ENCODE results near the gene PRSS36. TPM values are rescaled to one million over a fixed set of nuclear protein-coding genes. Genes with fewer than 3 reads are reported as not detected.
A peak's percentile ranks its signal among the peaks of the same experiment; 100 is the strongest.

The PRSS36 gene
- total and polyA plus RNA-seq, 9 of the 15 experiments (the other 6 are each of a cell fraction or from before 2014, with no cell fraction given): 0.09 to 1.2 (median 0.54) TPM; not detected in 2

DNA sequence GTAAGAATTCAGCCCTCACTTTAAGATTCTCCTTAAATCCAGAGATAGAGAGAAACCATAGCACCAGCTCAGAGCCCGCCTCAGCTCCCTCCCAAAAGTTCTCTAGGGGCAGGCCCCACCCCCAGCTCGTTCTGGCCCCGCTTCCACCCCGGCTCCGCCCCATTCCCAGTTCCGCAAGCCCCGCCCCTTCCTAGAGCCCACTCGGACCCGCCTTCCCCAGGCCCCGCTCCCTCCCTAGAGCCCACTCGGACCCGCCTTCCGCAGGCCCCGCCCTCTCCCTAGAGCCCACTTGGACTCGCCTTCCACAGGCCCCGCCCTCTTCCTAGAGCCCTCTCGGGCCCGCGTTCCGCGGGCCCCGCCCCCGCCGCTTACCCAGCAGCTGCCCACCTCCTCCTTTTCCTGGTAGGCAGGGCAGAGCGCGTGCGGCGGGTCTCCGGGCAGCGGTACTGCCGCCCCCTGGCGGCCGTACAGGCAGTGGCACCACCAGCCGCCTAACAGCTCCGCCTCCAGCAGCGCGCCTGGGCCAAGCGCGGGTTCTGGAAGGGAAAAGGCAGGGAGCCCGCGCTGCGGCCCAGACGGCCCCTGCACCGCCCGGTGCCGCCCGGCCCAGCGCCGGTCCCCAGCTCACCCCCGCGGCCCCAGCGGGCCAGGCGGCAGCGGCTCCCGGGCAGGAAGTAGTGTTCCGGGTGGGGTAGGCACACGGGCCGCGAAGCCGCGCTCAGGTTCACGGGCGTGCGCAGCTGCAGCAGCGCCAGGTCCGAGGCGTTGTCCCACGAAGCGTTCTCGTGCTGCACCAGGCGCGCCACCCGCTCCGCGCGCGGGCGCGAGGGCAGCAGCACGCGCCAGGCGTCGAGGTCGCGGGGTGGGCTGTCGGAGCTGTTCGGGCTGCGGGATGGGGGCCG, 7.5 kb downstream of the PRSS36 start (continued):
- TF ChIP-seq NUFIP1 (IDR thresholded peaks at IDR 0.05; ENCODE audit: partially characterized antibody) (no peak), L3MBTL2 (IDR thresholded peaks at IDR 0.05) (peak; percentile 95), ZFP36 (IDR thresholded peaks at IDR 0.05; ENCODE audit: low read depth, low read length, partially characterized antibody) (no peak), PRMT5 (CRISPR knock-in tag; IDR thresholded peaks at IDR 0.05) (no peak), RBM34 (IDR thresholded peaks at IDR 0.05; ENCODE audit: borderline replicate concordance, insufficient read depth, low read length) (no peak), SETDB1 (IDR thresholded peaks at IDR 0.05; ENCODE audit: low read length) (no peak), JUND (IDR thresholded peaks at IDR 0.05; ENCODE audit: borderline replicate concordance, low read depth, low read length) (peak; percentile 37; the same call in 1 of the 2 replicates), JUND (tag; IDR thresholded peaks at IDR 0.05; ENCODE audit: borderline replicate concordance, low read depth, low read length) (no peak; the same call in 2 of the 3 replicates), HDAC3 (IDR thresholded peaks at IDR 0.05; ENCODE audit: borderline replicate concordance, partially characterized antibody) (no peak), CEBPB (tag; IDR thresholded peaks at IDR 0.05) (no peak), RFX5 (IDR thresholded peaks at IDR 0.05; ENCODE audit: low read depth, low read length) (no peak), RBM14 (IDR thresholded peaks at IDR 0.05; ENCODE audit: borderline replicate concordance, insufficient read depth, low read depth, low read length) (no peak), RAD51 (IDR thresholded peaks at IDR 0.05; ENCODE audit: borderline replicate concordance, low read depth) (no peak), POLR2A (conservative IDR thresholded peaks at IDR 0.05) (peak; percentile 65), KDM2B (CRISPR knock-in tag; IDR thresholded peaks at IDR 0.05) (no peak), JUNB (CRISPR knock-in tag; conservative IDR thresholded peaks at IDR 0.05) (no peak)
- TF ChIP-seq, protein P1, sequence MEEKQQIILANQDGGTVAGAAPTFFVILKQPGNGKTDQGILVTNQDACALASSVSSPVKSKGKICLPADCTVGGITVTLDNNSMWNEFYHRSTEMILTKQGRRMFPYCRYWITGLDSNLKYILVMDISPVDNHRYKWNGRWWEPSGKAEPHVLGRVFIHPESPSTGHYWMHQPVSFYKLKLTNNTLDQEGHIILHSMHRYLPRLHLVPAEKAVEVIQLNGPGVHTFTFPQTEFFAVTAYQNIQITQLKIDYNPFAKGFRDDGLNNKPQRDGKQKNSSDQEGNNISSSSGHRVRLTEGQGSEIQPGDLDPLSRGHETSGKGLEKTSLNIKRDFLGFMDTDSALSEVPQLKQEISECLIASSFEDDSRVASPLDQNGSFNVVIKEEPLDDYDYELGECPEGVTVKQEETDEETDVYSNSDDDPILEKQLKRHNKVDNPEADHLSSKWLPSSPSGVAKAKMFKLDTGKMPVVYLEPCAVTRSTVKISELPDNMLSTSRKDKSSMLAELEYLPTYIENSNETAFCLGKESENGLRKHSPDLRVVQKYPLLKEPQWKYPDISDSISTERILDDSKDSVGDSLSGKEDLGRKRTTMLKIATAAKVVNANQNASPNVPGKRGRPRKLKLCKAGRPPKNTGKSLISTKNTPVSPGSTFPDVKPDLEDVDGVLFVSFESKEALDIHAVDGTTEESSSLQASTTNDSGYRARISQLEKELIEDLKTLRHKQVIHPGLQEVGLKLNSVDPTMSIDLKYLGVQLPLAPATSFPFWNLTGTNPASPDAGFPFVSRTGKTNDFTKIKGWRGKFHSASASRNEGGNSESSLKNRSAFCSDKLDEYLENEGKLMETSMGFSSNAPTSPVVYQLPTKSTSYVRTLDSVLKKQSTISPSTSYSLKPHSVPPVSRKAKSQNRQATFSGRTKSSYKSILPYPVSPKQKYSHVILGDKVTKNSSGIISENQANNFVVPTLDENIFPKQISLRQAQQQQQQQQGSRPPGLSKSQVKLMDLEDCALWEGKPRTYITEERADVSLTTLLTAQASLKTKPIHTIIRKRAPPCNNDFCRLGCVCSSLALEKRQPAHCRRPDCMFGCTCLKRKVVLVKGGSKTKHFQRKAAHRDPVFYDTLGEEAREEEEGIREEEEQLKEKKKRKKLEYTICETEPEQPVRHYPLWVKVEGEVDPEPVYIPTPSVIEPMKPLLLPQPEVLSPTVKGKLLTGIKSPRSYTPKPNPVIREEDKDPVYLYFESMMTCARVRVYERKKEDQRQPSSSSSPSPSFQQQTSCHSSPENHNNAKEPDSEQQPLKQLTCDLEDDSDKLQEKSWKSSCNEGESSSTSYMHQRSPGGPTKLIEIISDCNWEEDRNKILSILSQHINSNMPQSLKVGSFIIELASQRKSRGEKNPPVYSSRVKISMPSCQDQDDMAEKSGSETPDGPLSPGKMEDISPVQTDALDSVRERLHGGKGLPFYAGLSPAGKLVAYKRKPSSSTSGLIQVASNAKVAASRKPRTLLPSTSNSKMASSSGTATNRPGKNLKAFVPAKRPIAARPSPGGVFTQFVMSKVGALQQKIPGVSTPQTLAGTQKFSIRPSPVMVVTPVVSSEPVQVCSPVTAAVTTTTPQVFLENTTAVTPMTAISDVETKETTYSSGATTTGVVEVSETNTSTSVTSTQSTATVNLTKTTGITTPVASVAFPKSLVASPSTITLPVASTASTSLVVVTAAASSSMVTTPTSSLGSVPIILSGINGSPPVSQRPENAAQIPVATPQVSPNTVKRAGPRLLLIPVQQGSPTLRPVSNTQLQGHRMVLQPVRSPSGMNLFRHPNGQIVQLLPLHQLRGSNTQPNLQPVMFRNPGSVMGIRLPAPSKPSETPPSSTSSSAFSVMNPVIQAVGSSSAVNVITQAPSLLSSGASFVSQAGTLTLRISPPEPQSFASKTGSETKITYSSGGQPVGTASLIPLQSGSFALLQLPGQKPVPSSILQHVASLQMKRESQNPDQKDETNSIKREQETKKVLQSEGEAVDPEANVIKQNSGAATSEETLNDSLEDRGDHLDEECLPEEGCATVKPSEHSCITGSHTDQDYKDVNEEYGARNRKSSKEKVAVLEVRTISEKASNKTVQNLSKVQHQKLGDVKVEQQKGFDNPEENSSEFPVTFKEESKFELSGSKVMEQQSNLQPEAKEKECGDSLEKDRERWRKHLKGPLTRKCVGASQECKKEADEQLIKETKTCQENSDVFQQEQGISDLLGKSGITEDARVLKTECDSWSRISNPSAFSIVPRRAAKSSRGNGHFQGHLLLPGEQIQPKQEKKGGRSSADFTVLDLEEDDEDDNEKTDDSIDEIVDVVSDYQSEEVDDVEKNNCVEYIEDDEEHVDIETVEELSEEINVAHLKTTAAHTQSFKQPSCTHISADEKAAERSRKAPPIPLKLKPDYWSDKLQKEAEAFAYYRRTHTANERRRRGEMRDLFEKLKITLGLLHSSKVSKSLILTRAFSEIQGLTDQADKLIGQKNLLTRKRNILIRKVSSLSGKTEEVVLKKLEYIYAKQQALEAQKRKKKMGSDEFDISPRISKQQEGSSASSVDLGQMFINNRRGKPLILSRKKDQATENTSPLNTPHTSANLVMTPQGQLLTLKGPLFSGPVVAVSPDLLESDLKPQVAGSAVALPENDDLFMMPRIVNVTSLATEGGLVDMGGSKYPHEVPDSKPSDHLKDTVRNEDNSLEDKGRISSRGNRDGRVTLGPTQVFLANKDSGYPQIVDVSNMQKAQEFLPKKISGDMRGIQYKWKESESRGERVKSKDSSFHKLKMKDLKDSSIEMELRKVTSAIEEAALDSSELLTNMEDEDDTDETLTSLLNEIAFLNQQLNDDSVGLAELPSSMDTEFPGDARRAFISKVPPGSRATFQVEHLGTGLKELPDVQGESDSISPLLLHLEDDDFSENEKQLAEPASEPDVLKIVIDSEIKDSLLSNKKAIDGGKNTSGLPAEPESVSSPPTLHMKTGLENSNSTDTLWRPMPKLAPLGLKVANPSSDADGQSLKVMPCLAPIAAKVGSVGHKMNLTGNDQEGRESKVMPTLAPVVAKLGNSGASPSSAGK (IDR thresholded peaks at IDR 0.05): peak; percentile 73

Measured in K562 (cell line).